ENCODE results near the gene ARPC2.

The ARPC2 gene

DNA sequence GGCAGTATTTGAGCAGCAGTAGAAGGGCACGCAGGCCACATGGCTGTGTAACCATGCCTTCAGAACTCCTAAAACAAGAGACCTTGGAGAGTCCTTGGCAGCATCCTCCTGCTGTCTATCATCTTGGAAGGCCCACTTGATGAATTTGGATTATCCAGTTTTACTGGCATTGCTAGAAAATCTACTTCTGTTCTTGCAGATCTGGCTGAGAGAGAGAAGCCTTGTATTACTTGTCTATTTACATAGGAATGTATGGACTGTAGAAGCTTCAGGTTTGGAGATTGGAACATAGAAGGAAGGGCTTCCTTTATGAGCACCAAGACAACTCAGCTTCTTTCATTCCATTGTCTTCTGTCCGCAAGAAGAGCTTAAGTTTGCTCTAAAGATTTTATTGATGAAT lies 27.7 kb downstream of the ARPC2 start:
- no peak overlapping the region for H3K4me3 ChIP-seq (ENCODE audit: control insufficient read depth, low read depth, low read length)
- DNase-seq (ENCODE audit: low read depth) = no peak
- no peak for TF ChIP-seq CTCF (conservative IDR thresholded peaks at IDR 0.05; ENCODE audit: control insufficient read depth, insufficient read depth, low read depth, low read length)

DNA sequence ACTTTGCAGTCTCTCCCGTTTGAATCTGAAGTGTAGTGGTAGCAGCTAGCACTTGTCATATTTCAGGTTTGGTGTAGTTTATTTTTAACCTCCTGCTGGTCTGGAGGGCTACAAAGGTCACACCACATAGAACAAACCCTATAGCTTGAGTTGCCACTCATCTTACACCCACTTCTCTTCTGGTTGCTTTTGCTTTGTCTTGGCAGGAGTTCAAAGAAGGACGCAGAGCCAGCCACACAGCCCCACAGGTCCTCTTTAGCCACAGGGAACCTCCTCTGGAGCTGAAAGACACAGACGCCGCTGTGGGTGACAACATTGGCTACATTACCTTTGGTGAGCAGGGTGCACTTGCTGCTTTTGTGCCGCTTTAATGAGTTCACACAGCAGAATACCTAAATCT lies 28.2 kb downstream of the ARPC2 start:
- no peak for TF ChIP-seq CTCF (conservative IDR thresholded peaks at IDR 0.05; ENCODE audit: control insufficient read depth, insufficient read depth, low read depth, low read length)
- H3K4me3 ChIP-seq (ENCODE audit: control insufficient read depth, low read depth, low read length) = no peak overlapping the region
- DNase-seq (ENCODE audit: low read depth) = no peak

DNA sequence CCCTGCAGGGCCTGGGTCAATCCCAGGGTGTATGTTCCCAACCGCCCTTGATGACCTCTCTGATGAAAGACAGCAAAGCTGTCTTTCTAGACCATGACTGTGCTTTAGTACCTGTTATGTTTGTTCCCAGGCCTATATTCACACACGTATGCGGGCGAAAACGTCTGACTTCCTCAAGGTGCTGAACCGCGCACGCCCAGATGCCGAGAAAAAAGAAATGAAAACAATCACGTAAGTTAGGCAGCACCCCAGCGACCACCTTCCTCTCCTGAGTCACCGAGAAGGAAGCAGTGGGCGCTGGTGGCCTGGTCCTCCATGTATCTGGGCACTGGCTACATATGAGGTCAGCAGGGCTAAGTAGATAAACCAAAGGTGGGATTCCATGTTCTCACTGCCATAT lies 32.7 kb downstream of the ARPC2 start:
- TF ChIP-seq CTCF (conservative IDR thresholded peaks at IDR 0.05; ENCODE audit: control insufficient read depth, insufficient read depth, low read depth, low read length) = no peak
- no peak overlapping the region for H3K4me3 ChIP-seq (ENCODE audit: control insufficient read depth, low read depth, low read length)
- DNase-seq (ENCODE audit: low read depth) = no peak

GRCh38 chr2:218252509-218253231 lies 35.7 kb downstream of the ARPC2 start:
- H3K4me3 ChIP-seq (ENCODE audit: control insufficient read depth, low read depth, low read length) = no peak overlapping the region
- TF ChIP-seq CTCF (conservative IDR thresholded peaks at IDR 0.05; ENCODE audit: control insufficient read depth, insufficient read depth, low read depth, low read length) = no peak
- DNase-seq (ENCODE audit: low read depth) = peak; percentile 73

GRCh38 chr2:218253232-218253625 lies 36.2 kb downstream of the ARPC2 start:
- TF ChIP-seq CTCF (conservative IDR thresholded peaks at IDR 0.05; ENCODE audit: control insufficient read depth, insufficient read depth, low read depth, low read length) = no peak
- no peak for DNase-seq (ENCODE audit: low read depth)
- H3K4me3 ChIP-seq (ENCODE audit: control insufficient read depth, low read depth, low read length) = no peak overlapping the region

GRCh38 chr2:218255446-218255845 lies 38.5 kb downstream of the ARPC2 start:
- TF ChIP-seq CTCF (conservative IDR thresholded peaks at IDR 0.05; ENCODE audit: control insufficient read depth, insufficient read depth, low read depth, low read length) = no peak
- DNase-seq (ENCODE audit: low read depth) = peak; percentile 83

More at GRCh38 chr2:218255446-218255845, 38.5 kb downstream of the ARPC2 start:
- H3K4me3 ChIP-seq (ENCODE audit: control insufficient read depth, low read depth, low read length) = no peak overlapping the region

Measured in fibroblast of mammary gland (primary cell).